Activated naive CD4-positive, alpha-beta T cell treated with anti-CD3 and anti-CD28 coated beads, Interleukin-2, amount 50 U/mL, for 16 hours (primary cell): ENCODE data around the gene TSSK3.

Source experiments
- DNase-seq: peaks from one replicate; pipeline ENCODE4 v3.0.0-alpha.2; 2020

TSSK3 gene

GRCh38 chr1:32405672-32406467 lies 43.5 kb downstream of the TSSK3 start:
- no peak for DNase-seq

GRCh38 chr1:32406629-32407111 lies 44.3 kb downstream of the TSSK3 start:
- DNase-seq: no peak

GRCh38 chr1:32411261-32411660 lies 48.9 kb downstream of the TSSK3 start:
- no peak for DNase-seq

- DNase-seq: peak; percentile 66
Observed at GRCh38 chr1:32413507-32414185, 51.3 kb downstream of the TSSK3 start.
